Gastroesophageal sphincter (tissue), 4 donors: Measurements from ENCODE around the gene TMEM220. TPM values are rescaled to one million over a fixed set of nuclear protein-coding genes. Genes with fewer than 3 reads are reported as not detected.
"Not testable (repeated sequence)": the region's sequence is repeated elsewhere in the genome, so short reads cannot be mapped to it uniquely, and the experiment has no call there.

Experiments
- ATAC-seq: fragments of 150-250 bp; one replicate; pipeline ENCODE4 v1.9.1; 2016; ENCODE audit warnings: mild to moderate bottlenecking, moderate library complexity
- H3K27ac ChIP-seq, 4 donors: fragments of 200-600 bp; sonication (generic) in 3 of 4; 1 replicate in 3 of 4; 2 replicates in 1 of 4; pipeline ENCODE4 v1.5.1; 2016 to 2019
- H3K27me3 ChIP-seq: fragments of 200-600 bp; sonication (generic); one replicate; pipeline ENCODE4 v1.5.1; 2019
- H3K36me3 ChIP-seq, 2 donors: fragments of 200-600 bp; sonication (generic); one replicate each; pipeline ENCODE4 v1.5.1; 2019; ENCODE audit warnings: control low read depth in 1 of 2
- H3K4me1 ChIP-seq, 3 donors: fragments of 200-600 bp; sonication (generic); 1 replicate in 2 of 3; 2 replicates in 1 of 3; pipeline ENCODE4 v1.5.1; 2016 to 2019; ENCODE audit warnings: control low read depth in 2 of 3
- H3K4me3 ChIP-seq, 2 donors: fragments of 200-600 bp; sonication (generic); one replicate each; pipeline ENCODE4 v1.5.1; 2019; ENCODE audit warnings: mild to moderate bottlenecking in 1 of 2, moderate library complexity in 1 of 2
- H3K9me3 ChIP-seq, 3 donors: fragments of 200-600 bp; sonication (generic); one replicate each; pipeline ENCODE4 v1.5.1; 2017 to 2019; ENCODE audit warnings: control low read depth in 2 of 3
- EP300 ChIP-seq: sonication (generic); formaldehyde crosslinking; IDR thresholded peaks from one replicate; pipeline ENCODE4 v1.6.1; 2017; ENCODE audit warnings: antibody characterized with exemption, mild to moderate bottlenecking
- POLR2A ChIP-seq, 2 donors: fragments of 450-650 bp; IDR thresholded peaks; one replicate each; pipeline ENCODE4 v1.6.1; 2017; ENCODE audit warnings: antibody characterized with exemption in 2 of 2, mild to moderate bottlenecking in 2 of 2, moderate library complexity in 1 of 2
- POLR2AphosphoS5 ChIP-seq: sonication (generic); formaldehyde crosslinking; IDR thresholded peaks from one replicate; pipeline ENCODE4 v1.6.1; 2017; ENCODE audit warnings: antibody characterized with exemption
- WGBS, 2 donors: methylation state at CpG; one replicate each; pipeline ENCODE4 v1.1.5; 2018; ENCODE audit warnings: low coverage in 1 of 2; 5-methylcytosine and 5-hydroxymethylcytosine counted together
- total RNA-seq, 4 donors: library from RNA; depleted of rRNA; stranded (reverse); fragments of >200 nt; gene quantifications; one replicate each; pipeline ENCODE4 v1.1.0, GENCODE V29; 2016
- TF ChIP-seq, protein P1 (sequence below), 4 experiments: fragments of 200-600 bp in 2 of 4; fragments of 450-650 bp in 2 of 4; sonication (generic) in 1 of 4; IDR thresholded peaks; one replicate each; pipeline ENCODE4 v1.5.1; 2017 to 2019; ENCODE audit warnings: antibody characterized with exemption in 4 of 4, mild to moderate bottlenecking in 2 of 4, moderate library complexity in 2 of 4

The TMEM220 gene
- total RNA-seq, 4 donors from 2014 or later = 9.4 to 18.3 (median 15.6) TPM

DNA sequence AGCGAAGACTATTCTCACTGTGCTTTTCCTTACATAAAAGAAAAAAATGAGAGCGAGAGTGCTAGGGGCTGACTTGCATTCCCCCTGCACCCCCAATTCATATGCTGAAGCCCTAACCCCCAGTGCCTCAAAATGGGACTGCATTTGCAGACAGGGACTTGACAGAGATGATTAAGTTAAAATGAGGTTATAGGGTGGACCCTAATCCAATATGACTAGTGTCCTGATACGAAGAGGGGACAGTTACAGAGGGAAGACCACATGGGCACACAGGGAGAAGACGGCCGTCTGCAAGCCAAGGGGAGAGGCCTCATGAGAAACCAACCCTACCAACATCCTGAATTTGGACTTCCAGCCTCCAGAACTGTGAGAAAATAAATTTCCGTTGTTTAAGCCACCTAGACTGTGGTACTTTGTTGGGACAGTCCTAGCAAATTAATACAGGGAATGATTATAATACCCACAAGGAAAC is 1.6 kb upstream of the TMEM220 start:
- WGBS, 2 donors = 92% methylated on average over 4 to 5 of the region's 6 CpGs
- no peak for ATAC-seq
- Histone ChIP-seq H3K9me3 (no peaks in the 10 kb centered on the region), H3K4me1 (peaks cover 0 to 26% (median 0%) of the 10 kb centered on the region in 3 donors), H3K27ac (peak overlapping the region in 2 of 4 donors; percentile 97 to 98), H3K27me3 (no peaks in the 10 kb centered on the region), H3K4me3 (no peak overlapping the region), H3K36me3 (peaks cover 0 to 12% of the 10 kb centered on the region in 2 donors)
- TF ChIP-seq POLR2AphosphoS5 (no peak), POLR2A (IDR thresholded peaks at IDR 0.05) (no peak), EP300 (no peak)
- TF ChIP-seq, protein P1, sequence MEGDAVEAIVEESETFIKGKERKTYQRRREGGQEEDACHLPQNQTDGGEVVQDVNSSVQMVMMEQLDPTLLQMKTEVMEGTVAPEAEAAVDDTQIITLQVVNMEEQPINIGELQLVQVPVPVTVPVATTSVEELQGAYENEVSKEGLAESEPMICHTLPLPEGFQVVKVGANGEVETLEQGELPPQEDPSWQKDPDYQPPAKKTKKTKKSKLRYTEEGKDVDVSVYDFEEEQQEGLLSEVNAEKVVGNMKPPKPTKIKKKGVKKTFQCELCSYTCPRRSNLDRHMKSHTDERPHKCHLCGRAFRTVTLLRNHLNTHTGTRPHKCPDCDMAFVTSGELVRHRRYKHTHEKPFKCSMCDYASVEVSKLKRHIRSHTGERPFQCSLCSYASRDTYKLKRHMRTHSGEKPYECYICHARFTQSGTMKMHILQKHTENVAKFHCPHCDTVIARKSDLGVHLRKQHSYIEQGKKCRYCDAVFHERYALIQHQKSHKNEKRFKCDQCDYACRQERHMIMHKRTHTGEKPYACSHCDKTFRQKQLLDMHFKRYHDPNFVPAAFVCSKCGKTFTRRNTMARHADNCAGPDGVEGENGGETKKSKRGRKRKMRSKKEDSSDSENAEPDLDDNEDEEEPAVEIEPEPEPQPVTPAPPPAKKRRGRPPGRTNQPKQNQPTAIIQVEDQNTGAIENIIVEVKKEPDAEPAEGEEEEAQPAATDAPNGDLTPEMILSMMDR (IDR thresholded peaks at IDR 0.05) = no peak

DNA sequence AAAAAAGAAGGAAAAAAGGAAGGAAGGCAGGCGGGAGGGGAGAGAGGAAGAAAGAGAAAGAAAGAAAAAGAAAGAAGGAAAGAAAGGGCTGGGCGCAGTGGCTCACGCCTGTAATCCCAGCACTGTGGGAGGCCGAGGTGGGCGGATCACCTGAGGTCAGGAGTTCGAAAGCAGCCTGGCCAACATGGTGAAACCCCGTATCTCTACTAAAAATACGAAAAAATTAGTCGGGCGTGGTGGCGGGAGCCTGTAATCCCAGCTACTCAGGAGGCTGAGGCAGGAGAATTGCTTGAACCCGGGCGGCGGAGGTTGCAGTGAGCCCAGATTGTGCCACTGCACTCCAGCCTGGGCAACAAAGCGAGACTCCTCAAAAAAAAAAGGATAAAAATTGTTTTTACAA is 424 bp upstream of the TMEM220 start:
- peak overlapping the region; percentile 76 to 98 (median 94) for H3K27ac ChIP-seq
- WGBS, 2 donors = 14 to 27% methylated on average over 7 to 12 of the region's 15 CpGs

DNA sequence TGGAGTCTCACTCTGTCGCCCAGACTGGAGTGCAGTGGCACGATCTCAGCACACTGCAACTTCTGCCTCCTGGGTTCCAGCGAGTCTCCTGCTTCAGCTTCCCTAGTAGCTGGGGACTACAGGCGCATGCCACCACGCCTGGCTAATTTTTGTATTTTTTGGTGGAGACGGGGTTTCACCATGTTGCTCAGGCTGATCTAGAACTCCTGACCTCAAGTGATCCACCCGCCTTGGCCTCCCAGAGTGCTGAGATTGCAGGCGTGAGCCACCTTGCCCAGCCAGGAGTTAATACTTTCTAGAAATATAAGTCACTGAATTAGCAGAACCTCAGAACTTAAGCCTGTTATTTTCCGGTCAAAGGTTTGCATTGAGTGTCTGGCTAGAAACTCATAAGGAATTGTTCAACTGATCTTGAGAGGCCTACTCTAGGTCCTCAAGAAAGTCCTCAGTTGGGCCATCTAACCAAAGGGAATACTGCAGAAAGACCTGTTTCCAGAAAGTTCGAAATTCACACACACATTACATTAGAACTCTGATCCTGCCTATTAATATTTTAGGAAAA is 1.4 kb downstream of the TMEM220 start:
- no peaks in the 10 kb centered on the region for H3K27me3 ChIP-seq
- H3K27ac ChIP-seq = peak overlapping the region; percentile 76 to 98 (median 94)
- H3K4me3 ChIP-seq = no peak overlapping the region
- no peak for ATAC-seq
- peaks cover 0 to 26% (median 0%) of the 10 kb centered on the region in 3 donors for H3K4me1 ChIP-seq
- H3K9me3 ChIP-seq = no peaks in the 10 kb centered on the region
- no peak for TF ChIP-seq POLR2A (IDR thresholded peaks at IDR 0.05)
- no peak for TF ChIP-seq POLR2AphosphoS5
- TF ChIP-seq, protein P1 (IDR thresholded peaks at IDR 0.05) = no peak
- TF ChIP-seq EP300 = no peak
- peaks cover 0 to 42% of the 10 kb centered on the region in 2 donors for H3K36me3 ChIP-seq
- WGBS, 2 donors = 94 to 99% methylated on average over 5 to 9 of the region's 10 CpGs

More for the DNA sequence above, 424 bp upstream of the TMEM220 start:
- Histone ChIP-seq H3K4me3 (peak overlapping the region; percentile 47 to 73), H3K36me3 (peaks cover 0 to 23% of the 10 kb centered on the region in 2 donors), H3K4me1 (peaks cover 0 to 26% (median 0%) of the 10 kb centered on the region in 3 donors)
- not testable (repeated sequence) for H3K9me3 ChIP-seq, H3K27me3 ChIP-seq, ATAC-seq

DNA sequence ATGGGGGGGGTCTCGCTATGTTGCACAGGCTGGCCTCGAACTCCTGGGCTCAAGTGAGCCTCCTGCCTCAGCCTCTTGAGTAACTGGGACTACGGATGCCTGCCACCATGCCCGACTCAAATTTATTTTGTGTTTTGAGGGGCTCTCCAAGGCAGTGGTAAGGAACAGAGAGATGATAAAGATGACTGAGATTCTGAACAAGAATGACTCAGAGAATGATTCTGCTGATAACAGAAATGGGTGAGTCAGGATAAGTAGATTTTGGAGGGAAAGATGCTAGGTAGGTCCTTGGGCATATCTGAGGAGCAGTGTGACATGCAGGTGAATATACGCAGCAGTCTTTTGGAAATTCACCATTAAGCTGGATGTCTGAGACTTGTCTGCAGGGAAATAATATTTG is 2.6 kb downstream of the TMEM220 start:
- Histone ChIP-seq H3K27me3 (no peaks in the 10 kb centered on the region), H3K4me1 (peaks cover 0 to 26% (median 0%) of the 10 kb centered on the region in 3 donors), H3K4me3 (no peak overlapping the region), H3K27ac (no peak overlapping the region), H3K36me3 (peaks cover 0 to 54% of the 10 kb centered on the region in 2 donors), H3K9me3 (no peaks in the 10 kb centered on the region)
- TF ChIP-seq, protein P1 (IDR thresholded peaks at IDR 0.05) = no peak
- no peak for TF ChIP-seq POLR2A (IDR thresholded peaks at IDR 0.05)
- TF ChIP-seq EP300 = no peak
- TF ChIP-seq POLR2AphosphoS5 = no peak
- ATAC-seq = no peak
- WGBS, 2 donors = 79 to 93% methylated on average over 5 of the region's 5 CpGs

DNA sequence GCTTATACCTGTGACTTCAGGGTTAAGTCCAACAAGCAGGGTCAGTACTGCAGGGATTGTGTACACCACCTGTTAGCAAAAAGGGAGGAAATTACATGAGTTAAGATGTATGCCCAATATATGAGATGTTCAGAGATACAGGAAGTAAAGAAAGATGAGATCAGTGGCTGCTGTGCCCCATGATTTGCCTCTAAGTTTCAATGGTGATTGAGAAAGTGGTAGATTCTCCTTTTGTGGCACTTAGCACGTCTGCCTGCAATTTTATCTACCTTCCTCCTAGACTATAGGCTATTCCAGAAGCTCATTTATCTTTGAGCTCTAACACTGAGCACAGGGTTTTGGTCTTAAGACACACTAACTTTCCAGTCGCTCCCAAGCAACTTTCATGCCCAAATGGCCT is 3.6 kb downstream of the TMEM220 start:
- no peak overlapping the region for H3K27ac ChIP-seq
- H3K4me1 ChIP-seq = peaks cover 0 to 21% (median 0%) of the 10 kb centered on the region in 3 donors
- no peak for ATAC-seq
- peaks cover 0 to 59% of the 10 kb centered on the region in 2 donors for H3K36me3 ChIP-seq
- 44 to 59% methylated on average over 2 of the region's 2 CpGs for WGBS, 2 donors
- no peaks in the 10 kb centered on the region for H3K9me3 ChIP-seq
- no peak overlapping the region for H3K4me3 ChIP-seq
- TF ChIP-seq EP300 (no peak), POLR2AphosphoS5 (no peak), POLR2A (IDR thresholded peaks at IDR 0.05) (no peak)
- TF ChIP-seq, protein P1 (IDR thresholded peaks at IDR 0.05) = no peak
- H3K27me3 ChIP-seq = no peaks in the 10 kb centered on the region
